CD4-positive, alpha-beta T cell treated with Interleukin-15 for 1 hour (primary cell): Measurements from ENCODE around the gene DBNDD1.

Experiments
- DNase-seq: peaks from one replicate; pipeline ENCODE4 v3.0.0-alpha.2; 2020

Gene DBNDD1

GRCh38 chr16:90010676-90011507 is 8.4 kb downstream of the DBNDD1 start:
- no peak for DNase-seq

GRCh38 chr16:90009172-90009899 is 9.9 kb downstream of the DBNDD1 start:
- DNase-seq, result no peak

GRCh38 chr16:90008708-90009145 is 10.5 kb downstream of the DBNDD1 start:
- peak; percentile 72 for DNase-seq

GRCh38 chr16:90007635-90008234 is 11.5 kb downstream of the DBNDD1 start:
- peak; percentile 56 for DNase-seq

- no peak for DNase-seq
Observed at GRCh38 chr16:90007015-90007414, 12.2 kb downstream of the DBNDD1 start.

DNA sequence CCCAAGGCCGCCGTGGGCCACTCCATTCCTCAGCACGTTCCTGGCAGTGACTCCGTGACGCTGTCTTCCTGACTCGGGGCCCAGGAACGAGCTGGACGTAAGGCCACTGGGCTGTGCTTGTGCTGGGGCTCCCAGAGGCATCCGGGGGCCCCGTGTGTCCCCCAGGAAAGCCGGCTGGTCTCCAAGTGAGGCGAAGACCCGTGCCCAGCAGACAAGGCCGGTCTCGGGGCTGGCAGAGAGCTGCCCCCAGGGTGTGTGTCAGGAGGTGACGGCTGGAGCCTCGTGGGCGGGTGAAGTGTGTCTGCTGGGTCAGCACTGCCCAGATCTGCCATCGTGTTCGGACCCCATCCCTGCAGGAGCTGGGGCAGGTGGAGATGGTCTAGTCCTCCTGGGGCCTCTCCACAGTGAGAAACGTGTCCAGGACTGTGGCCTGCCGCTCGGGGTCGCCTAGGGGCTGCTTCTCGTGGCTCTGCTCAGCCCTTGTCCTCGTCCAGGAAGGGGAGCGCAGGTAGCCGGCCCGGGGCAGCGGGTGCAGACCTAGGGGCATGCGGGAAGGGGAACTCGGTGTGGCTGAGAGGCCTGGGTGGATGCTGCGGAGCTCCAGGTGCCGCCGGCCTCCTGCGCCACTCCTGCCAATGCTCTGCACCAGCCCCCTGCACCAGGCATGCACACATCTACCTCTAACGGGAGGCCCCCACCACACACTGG is 13.1 kb downstream of the DBNDD1 start:
- no peak for DNase-seq

- DNase-seq, result no peak
Observed at GRCh38 chr16:90004577-90004976, 14.7 kb downstream of the DBNDD1 start.

DNA sequence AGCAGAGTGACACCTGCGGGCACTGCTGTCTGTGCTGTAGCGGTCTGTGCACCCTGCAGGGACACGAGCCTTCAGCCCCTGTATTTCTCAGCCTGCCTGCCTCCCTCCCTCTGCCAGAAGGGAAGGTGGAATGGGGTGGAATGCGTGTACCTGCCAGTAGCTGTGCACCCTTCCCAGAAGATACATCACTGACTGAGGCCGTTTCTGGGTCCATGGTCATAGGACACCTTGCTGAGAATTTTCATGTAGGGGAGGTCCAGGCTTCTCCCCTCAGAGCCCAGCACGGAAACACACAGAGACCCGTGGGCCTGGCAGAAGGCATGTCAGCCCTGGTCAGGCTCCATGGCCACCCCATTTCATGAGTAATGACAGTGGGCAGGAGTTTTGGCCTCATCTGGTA is 16.5 kb downstream of the DBNDD1 start:
- DNase-seq, result no peak

- DNase-seq, result no peak
Observed at GRCh38 chr16:90001761-90002503, 17.3 kb downstream of the DBNDD1 start.

GRCh38 chr16:90000733-90001427 is 18.4 kb downstream of the DBNDD1 start:
- DNase-seq, result no peak

DNA sequence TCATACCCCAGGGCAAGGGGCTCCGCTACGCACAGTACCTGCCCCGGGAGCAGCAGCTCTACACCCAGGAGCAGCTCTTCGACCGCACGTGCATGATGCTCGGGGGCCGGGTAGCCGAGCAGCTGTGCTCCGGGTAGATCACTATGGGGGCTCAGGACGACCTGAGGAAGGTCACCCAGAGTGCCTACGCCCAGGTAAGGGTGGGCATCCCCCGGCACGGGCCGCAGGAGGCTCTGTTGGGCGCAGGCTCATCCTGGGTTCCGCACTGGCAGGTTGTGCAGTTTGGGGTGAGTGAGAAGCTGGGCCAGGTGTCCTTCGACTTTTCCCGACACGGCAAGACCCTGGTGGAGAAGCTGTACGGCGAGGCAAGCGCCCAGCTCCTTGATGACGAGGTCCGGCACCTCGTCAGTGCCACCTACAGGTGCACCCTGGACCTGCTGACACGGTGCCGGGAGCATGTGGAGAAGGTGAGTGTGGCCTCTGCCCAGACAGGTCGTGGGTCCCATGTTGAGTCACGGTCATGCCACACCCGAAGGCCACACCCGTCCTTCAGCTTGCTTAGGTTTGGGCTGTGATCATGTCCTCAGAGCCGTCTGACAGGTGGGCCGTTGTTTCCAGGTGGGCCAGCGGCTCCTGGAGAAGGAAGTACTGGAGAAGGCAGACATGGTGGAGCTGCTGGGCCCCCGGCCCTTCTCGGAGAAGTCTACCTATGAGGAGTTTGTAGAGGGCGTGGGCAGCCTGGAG is 19.3 kb downstream of the DBNDD1 start:
- DNase-seq, result no peak

GRCh38 chr16:89996178-89996489 is 23.1 kb downstream of the DBNDD1 start:
- DNase-seq, result no peak

DNA sequence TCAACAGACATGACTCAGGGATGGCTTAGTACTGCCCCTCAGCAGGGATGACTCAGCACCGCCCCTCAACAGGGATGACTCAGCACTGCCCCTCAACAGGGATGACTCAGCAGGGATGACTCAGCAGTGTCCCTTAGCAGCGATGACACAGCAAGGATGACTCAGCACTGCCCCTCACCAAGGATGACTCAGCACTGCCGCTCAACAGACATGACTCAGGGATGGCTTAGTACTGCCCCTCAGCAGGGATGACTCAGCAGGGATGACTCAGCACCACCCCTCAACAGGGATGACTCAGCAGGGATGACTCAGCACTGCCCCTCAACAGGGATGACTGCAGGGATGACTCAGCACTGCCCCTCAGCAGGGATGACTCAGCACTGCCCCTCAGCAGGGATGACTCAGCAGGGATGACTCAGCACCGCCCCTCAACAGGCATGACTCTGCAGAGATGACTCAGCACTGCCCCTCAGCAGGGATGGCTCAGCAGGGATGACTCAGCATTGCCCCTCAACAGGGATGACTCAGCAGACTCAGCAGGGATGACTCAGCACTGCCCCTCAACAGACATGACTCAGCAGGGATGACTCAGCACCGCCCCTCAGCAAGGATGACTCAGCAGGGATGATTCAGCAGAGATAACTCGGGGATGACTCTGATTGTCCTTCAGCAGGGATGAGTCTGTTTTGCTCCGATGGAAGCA is 23.6 kb downstream of the DBNDD1 start:
- peak; percentile 32 for DNase-seq

- peak; percentile 48 for DNase-seq
Observed at GRCh38 chr16:89994721-89995474, 24.4 kb downstream of the DBNDD1 start.

DNA sequence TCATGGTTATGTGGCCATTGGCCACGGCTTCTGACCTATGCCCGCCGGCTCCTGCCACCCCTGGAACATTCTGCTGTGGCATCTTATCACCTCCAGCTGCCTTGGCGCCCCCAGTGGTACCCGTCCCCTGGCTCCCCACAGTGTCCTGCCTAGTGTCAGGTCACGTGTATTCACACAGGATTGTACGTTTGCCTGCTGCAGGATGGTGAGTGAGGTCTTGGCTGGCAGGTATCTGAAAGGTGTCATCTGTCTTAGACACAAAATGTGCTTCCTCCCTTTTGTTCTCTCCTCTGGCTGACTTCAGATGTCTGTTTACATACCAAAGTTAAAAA is 24.9 kb downstream of the DBNDD1 start:
- no peak for DNase-seq

DNA sequence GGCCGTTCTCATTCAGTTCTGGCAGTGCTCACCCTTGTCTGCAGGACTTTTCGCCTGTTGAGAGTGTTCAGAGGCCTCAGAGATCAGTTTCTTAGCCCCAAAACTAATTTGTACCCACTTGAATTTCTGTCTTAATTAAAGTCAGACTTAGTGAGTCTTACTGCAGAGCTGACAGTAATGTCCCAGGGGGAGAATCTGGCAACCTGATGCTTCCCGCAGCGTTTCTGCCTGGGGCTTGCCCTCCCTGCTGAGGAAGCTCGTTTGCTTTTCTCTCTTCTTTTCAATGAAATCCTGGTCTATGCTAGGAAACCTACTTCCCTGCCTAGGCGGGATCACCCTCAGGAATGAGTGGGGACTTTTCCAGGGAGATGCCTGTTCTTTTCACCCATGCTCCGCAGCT is 25.3 kb downstream of the DBNDD1 start:
- no peak for DNase-seq

DNA sequence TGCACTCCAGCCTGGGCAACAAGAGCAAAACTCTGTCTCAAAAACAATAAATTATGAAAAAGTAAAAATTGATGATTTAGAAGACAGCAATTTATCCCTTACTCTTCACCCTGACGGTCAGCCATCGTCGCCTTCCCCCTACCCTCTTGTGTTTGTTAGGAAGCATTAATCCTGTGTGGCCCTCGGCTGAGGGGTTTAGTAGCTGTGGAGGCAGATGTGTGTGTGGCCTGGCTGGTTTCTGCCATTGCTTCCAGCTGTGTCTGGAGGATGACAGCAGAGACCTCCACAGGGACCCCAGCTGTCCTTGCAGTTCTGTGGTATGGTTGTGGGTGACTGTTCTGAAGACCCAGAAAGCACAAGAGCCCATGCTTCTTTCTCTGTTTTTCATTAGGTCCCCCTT is 25.9 kb downstream of the DBNDD1 start:
- no peak for DNase-seq

DNA sequence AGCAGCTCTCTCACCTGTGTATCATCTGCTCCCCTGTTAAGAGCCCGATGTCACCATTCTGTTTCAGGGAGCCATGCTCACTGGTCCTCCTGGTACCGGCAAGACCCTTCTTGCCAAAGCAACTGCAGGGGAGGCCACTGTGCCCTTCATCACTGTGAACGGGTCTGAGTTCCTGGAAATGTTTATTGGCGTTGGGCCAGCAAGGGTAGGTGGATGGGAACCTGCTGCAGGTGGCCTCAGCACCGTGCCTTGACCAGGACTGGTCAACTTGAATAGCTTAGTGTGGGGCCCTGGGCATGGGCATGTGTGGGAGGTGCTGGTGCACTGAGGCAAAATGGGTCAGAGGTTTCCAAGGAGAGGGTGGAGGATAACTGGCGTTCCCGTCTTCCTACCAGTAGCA is 28.5 kb downstream of the DBNDD1 start:
- DNase-seq, result no peak

DNA sequence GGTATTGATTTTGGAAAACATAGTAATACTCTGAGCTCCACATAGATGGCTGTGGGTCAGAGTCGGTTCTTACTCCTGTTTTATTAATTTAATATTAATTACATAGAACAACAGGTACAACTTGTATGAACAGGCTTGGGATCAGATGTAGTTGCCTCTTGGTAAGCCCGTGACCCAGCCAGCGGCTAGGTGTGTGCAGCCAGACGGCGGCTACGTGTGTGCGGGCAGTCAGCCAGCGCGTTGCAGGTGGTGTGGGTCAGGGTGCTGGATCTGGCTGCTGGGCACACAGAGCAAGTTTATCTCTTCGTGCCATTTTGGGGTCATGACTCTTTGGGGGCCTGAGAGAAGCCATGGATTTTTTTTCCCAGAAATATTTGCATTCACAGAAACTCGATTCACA is 30.3 kb downstream of the DBNDD1 start:
- DNase-seq, result no peak

DNA sequence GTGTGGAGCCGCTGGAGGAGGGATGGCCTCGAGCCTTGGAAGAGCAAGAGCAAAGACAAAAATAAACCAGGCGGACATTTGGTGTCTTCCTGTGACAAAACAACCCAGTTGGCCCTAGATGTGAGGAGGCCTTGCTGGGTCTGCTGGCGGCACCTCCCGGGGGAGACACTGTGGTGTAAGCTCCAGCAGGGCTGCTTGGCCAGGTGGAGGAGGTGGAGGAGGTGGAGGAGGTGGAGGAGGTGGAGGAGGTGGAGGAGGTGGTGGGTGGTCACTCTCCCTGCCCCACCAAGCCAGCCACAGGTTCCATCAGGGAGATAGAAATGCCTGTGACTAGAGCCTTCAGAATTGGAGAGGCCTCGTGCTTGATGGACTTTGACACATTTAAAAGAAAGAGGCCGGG is 32.1 kb downstream of the DBNDD1 start:
- DNase-seq, result no peak
